Body of pancreas (tissue), 4 donors: ENCODE results near the gene BMP6.

Source experiments
- CTCF ChIP-seq, 7 experiments: fragments of 450-650 bp in 4 of 7; fragments of 200-600 bp in 3 of 7; sonication (generic) in 3 of 7; IDR thresholded peaks; one replicate each; pipeline ENCODE4 v1.5.1; 2016 to 2019; ENCODE audit warnings: antibody characterized with exemption in 7 of 7
- POLR2A ChIP-seq, 3 donors: fragments of 450-650 bp; IDR thresholded peaks; one replicate each; pipeline ENCODE4 v1.6.1; 2016; ENCODE audit warnings: antibody characterized with exemption in 3 of 3, mild to moderate bottlenecking in 2 of 3

GRCh38 chr6:7914311-7914710, 188.4 kb downstream of the BMP6 start:
- TF ChIP-seq POLR2A (IDR thresholded peaks at IDR 0.05), result no peak
- TF ChIP-seq CTCF (IDR thresholded peaks at IDR 0.05), result no peak
